HG03066 (cell line): Measurements from ENCODE around the gene CHD3.

Experiments used
- ATAC-seq: cut with Tn5 transposase; IDR thresholded peaks from one replicate; pipeline ENCODE4 v1.9.1; 2021; ENCODE audit warnings: low read depth; ENCODE audit not compliant: unreplicated experiment

Gene CHD3

GRCh38 chr17:7893187-7893880, 4.7 kb downstream of the CHD3 start:
- no peak for ATAC-seq

GRCh38 chr17:7894226-7894625, 5.6 kb downstream of the CHD3 start:
- ATAC-seq: no peak

GRCh38 chr17:7894866-7895265, 6.3 kb downstream of the CHD3 start:
- ATAC-seq: no peak

GRCh38 chr17:7897090-7897489, 8.5 kb downstream of the CHD3 start:
- ATAC-seq: no peak

GRCh38 chr17:7897773-7898172, 9.2 kb downstream of the CHD3 start:
- no peak for ATAC-seq

- ATAC-seq: no peak
Observed at GRCh38 chr17:7903154-7904103, 14.8 kb downstream of the CHD3 start.

GRCh38 chr17:7909089-7909488, 20.5 kb downstream of the CHD3 start:
- no peak for ATAC-seq

GRCh38 chr17:7910281-7910680, 21.7 kb downstream of the CHD3 start:
- ATAC-seq: no peak

GRCh38 chr17:7910711-7911110, 22.1 kb downstream of the CHD3 start:
- no peak for ATAC-seq

GRCh38 chr17:7911116-7911515, 22.5 kb downstream of the CHD3 start:
- no peak for ATAC-seq

- ATAC-seq: no peak
Observed at GRCh38 chr17:7912927-7913524, 24.4 kb downstream of the CHD3 start.

GRCh38 chr17:7915179-7915610, 26.6 kb downstream of the CHD3 start:
- no peak for ATAC-seq

GRCh38 chr17:7915611-7916384, 27.2 kb downstream of the CHD3 start, which contains the start of gene RNF227:
Gene RNF227 (minus strand): TSS chr17:7916289. CDS start chr17:7916195, 94 bp downstream.
- ATAC-seq: peak; percentile 70

- no peak for ATAC-seq
Observed at GRCh38 chr17:7916385-7916682, 27.7 kb downstream of the CHD3 start.

GRCh38 chr17:7916808-7917207, 28.2 kb downstream of the CHD3 start:
- ATAC-seq: no peak

- ATAC-seq: no peak
Observed at GRCh38 chr17:7922269-7922844, 33.8 kb downstream of the CHD3 start.

- ATAC-seq: no peak
Observed at GRCh38 chr17:7922845-7923628, 34.4 kb downstream of the CHD3 start.

GRCh38 chr17:7927596-7927995, 39.0 kb downstream of the CHD3 start:
- ATAC-seq: no peak

- ATAC-seq: no peak
Observed at GRCh38 chr17:7929158-7930023, 40.8 kb downstream of the CHD3 start, which contains the start of gene KCNAB3. Gene KCNAB3 (minus strand): TSS chr17:7929856. CDS start chr17:7929435, 421 bp downstream.
